Karpas-422 (cell line): ENCODE results near the gene TPO. TPM values are rescaled to one million over a fixed set of nuclear protein-coding genes. Genes with fewer than 3 reads are reported as not detected.

Experiments
- DNase-seq: peaks from one replicate; pipeline ENCODE4 v3.0.0-alpha.2; 2015
- H2AFZ ChIP-seq: fragments of 200-600 bp; sonication (generic); 2 replicates; pipeline ENCODE4 v1.6.1; 2014; ENCODE audit warnings: antibody characterized with exemption, low read length, mixed read lengths
- H3K27ac ChIP-seq: fragments of 200-600 bp; sonication (generic); 2 replicates; pipeline ENCODE4 v1.5.1; 2014; ENCODE audit warnings: mild to moderate bottlenecking, low read length, moderate library complexity
- H3K27me3 ChIP-seq: fragments of 200-600 bp; sonication (generic); 2 replicates; pipeline ENCODE4 v1.6.1; 2014; ENCODE audit warnings: low read length, mixed read lengths
- H3K36me3 ChIP-seq: fragments of 200-600 bp; sonication (generic); 2 replicates; pipeline ENCODE4 v1.6.1; 2014; ENCODE audit warnings: low read length, mixed read lengths; ENCODE audit not compliant: insufficient read depth
- H3K4me1 ChIP-seq: fragments of 200-600 bp; sonication (generic); 2 replicates; pipeline ENCODE4 v1.6.1; 2014; ENCODE audit warnings: mild to moderate bottlenecking, low read length, mixed read lengths
- H3K4me2 ChIP-seq: fragments of 200-600 bp; sonication (generic); 2 replicates; pipeline ENCODE4 v1.6.1; 2014; ENCODE audit warnings: low read length, low read depth, mild to moderate bottlenecking; ENCODE audit not compliant: poor library complexity, severe bottlenecking
- H3K4me3 ChIP-seq: fragments of 200-600 bp; sonication (generic); 2 replicates; pipeline ENCODE4 v1.5.1; 2014; ENCODE audit warnings: mild to moderate bottlenecking, antibody characterized with exemption, low read length, mixed read lengths
- H3K79me2 ChIP-seq: fragments of 200-600 bp; sonication (generic); 2 replicates; pipeline ENCODE4 v1.6.1; 2014; ENCODE audit warnings: mild to moderate bottlenecking, low read length, mixed read lengths
- H3K9ac ChIP-seq: fragments of 200-600 bp; sonication (generic); 2 replicates; pipeline ENCODE4 v1.6.0; 2014; ENCODE audit warnings: low read length
- H3K9me2 ChIP-seq: fragments of 200-600 bp; sonication (generic), shearing (Covaris generic); replicated peaks from 2 replicates; pipeline ENCODE4 v1.6.0; 2014; ENCODE audit warnings: mild to moderate bottlenecking, low read length, moderate library complexity; ENCODE audit not compliant: insufficient read depth
- H3K9me3 ChIP-seq: fragments of 300-700, 200-600 bp; sonication (generic); 2 replicates; pipeline ENCODE4 v1.6.1; 2014; ENCODE audit warnings: low read length, mixed read lengths
- H4K20me1 ChIP-seq: fragments of 200-600 bp; sonication (generic); 2 replicates; pipeline ENCODE4 v1.6.1; 2014; ENCODE audit warnings: mild to moderate bottlenecking, antibody characterized with exemption, low read length, low read depth; ENCODE audit not compliant: insufficient read depth
- total RNA-seq: library from RNA; depleted of rRNA; stranded (reverse); fragments of >200 nt; shearing (Covaris generic); gene quantifications from 2 replicates; pipeline ENCODE4 v1.2.3, GENCODE V29; 2014; ENCODE audit warnings: low replicate concordance

Gene TPO
- total RNA-seq, 1 experiment from 2014 or later = not detected

DNA sequence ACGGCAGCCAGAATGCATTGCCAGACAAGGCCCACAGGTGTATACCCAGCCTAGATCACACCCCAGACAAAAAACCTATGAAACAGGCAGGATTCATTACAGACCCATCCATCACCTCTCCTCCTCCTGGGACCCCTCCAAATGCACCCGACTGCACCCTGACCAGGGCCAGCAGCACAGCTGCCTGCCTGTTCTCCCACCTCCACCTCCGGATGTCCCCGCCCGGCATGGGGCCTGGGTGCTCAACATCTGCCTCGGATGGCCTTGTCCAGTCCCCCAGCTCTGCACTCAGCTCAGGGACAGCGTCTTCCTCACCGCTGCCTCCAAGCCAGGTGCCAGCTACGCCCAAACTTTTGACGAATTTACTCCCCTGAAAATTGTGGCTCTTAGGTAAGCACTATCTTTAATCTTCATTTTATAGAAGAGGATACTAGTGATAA lies 91.1 kb downstream of the TPO start:
- H2AFZ ChIP-seq = no peak overlapping the region
- no peaks in the 10 kb centered on the region for H3K9me2 ChIP-seq
- no peaks in the 10 kb centered on the region for H4K20me1 ChIP-seq
- no peak overlapping the region for H3K4me2 ChIP-seq
- H3K4me3 ChIP-seq = no peak overlapping the region
- no peaks in the 10 kb centered on the region for H3K9me3 ChIP-seq
- no peaks in the 10 kb centered on the region for H3K79me2 ChIP-seq
- H3K27me3 ChIP-seq = no peaks in the 10 kb centered on the region
- H3K27ac ChIP-seq = no peak overlapping the region
- no peaks in the 10 kb centered on the region for H3K4me1 ChIP-seq
- no peaks in the 10 kb centered on the region for H3K36me3 ChIP-seq
- DNase-seq = no peak
- H3K9ac ChIP-seq = no peak overlapping the region

GRCh38 chr2:1505031-1505441 lies 91.8 kb downstream of the TPO start:
- Histone ChIP-seq H3K4me2 (no peak overlapping the region), H3K9me3 (no peaks in the 10 kb centered on the region), H3K36me3 (no peaks in the 10 kb centered on the region), H2AFZ (no peak overlapping the region), H3K27me3 (no peaks in the 10 kb centered on the region), H3K9ac (no peak overlapping the region), H4K20me1 (no peaks in the 10 kb centered on the region), H3K4me3 (no peak overlapping the region), H3K27ac (no peak overlapping the region), H3K79me2 (no peaks in the 10 kb centered on the region), H3K9me2 (no peaks in the 10 kb centered on the region), H3K4me1 (no peaks in the 10 kb centered on the region)
- DNase-seq = no peak

- no peaks in the 10 kb centered on the region for H3K4me1 ChIP-seq
- no peaks in the 10 kb centered on the region for H3K79me2 ChIP-seq
- H3K27me3 ChIP-seq = no peaks in the 10 kb centered on the region
- no peak overlapping the region for H2AFZ ChIP-seq
- no peaks in the 10 kb centered on the region for H3K9me3 ChIP-seq
- no peaks in the 10 kb centered on the region for H4K20me1 ChIP-seq
- no peak overlapping the region for H3K4me3 ChIP-seq
- H3K9me2 ChIP-seq = no peaks in the 10 kb centered on the region
- H3K4me2 ChIP-seq = no peak overlapping the region
- H3K36me3 ChIP-seq = no peaks in the 10 kb centered on the region
- DNase-seq = no peak
- no peak overlapping the region for H3K27ac ChIP-seq
- no peak overlapping the region for H3K9ac ChIP-seq
Observed at GRCh38 chr2:1509271-1510065, 96.2 kb downstream of the TPO start.

- Histone ChIP-seq H3K79me2 (no peaks in the 10 kb centered on the region), H3K4me3 (no peak overlapping the region), H3K9me2 (no peaks in the 10 kb centered on the region), H2AFZ (no peak overlapping the region), H3K27ac (no peak overlapping the region), H3K9me3 (no peaks in the 10 kb centered on the region), H3K4me2 (no peak overlapping the region), H3K36me3 (no peaks in the 10 kb centered on the region), H3K4me1 (no peaks in the 10 kb centered on the region), H4K20me1 (no peaks in the 10 kb centered on the region), H3K9ac (no peak overlapping the region), H3K27me3 (no peaks in the 10 kb centered on the region)
- DNase-seq = no peak
Observed at GRCh38 chr2:1510176-1510575, 96.9 kb downstream of the TPO start.

- H4K20me1 ChIP-seq = no peaks in the 10 kb centered on the region
- no peaks in the 10 kb centered on the region for H3K36me3 ChIP-seq
- no peak overlapping the region for H3K9ac ChIP-seq
- DNase-seq = no peak
- H3K4me1 ChIP-seq = no peaks in the 10 kb centered on the region
- H3K79me2 ChIP-seq = no peaks in the 10 kb centered on the region
- no peak overlapping the region for H3K4me3 ChIP-seq
- H3K9me2 ChIP-seq = no peaks in the 10 kb centered on the region
- no peak overlapping the region for H3K4me2 ChIP-seq
- no peak overlapping the region for H2AFZ ChIP-seq
- H3K27ac ChIP-seq = no peak overlapping the region
- H3K27me3 ChIP-seq = no peaks in the 10 kb centered on the region
- H3K9me3 ChIP-seq = no peaks in the 10 kb centered on the region
Observed at GRCh38 chr2:1511455-1511854, 98.2 kb downstream of the TPO start.

DNA sequence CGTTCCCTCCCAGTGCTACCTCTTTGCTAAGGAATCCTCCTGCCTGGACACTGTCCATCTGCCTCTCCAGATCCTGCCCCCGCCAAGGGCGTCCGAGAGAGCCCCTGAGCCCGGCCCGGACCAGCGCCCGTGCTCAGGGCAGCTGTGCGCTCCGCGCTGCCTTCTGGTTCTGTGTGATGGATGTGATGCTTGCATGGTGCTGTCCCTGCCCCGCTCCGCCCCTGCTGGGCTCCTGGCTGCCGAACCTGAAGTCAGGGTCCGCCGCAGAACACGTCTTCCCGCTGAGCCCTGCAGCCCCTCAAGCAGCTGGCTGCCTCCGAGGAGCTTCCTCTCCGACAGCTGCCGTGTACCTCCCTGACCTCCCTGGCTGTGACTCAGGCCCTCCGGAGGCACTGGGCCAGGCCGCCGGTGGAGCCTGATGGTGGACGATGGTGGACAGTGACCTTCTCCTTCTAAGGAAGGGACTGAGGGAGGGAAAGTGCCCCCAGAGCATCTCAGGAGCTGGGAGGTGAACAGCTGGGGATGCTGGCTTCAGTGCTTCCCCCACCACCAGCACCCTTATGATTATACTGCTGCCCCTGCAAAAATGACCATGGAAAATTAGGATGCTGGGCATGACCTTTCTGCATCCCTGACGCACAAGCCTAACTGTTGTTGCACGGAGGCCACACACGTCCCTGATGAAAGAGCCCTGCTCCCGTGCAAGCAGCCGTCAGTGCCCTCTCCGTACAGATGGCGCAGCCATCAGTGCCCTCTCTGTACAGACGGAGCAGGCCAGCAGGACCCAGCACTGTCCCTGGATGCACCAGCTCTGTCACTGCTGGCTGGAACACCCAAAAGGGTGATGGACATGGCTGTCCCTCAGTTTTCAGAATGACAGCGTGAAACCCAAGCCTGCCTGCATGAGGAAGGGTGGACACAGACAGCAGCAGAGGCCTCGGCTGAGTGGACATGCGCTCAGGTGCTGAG lies 99.3 kb downstream of the TPO start:
- H3K4me1 ChIP-seq = no peaks in the 10 kb centered on the region
- no peaks in the 10 kb centered on the region for H3K79me2 ChIP-seq
- no peaks in the 10 kb centered on the region for H3K36me3 ChIP-seq
- H2AFZ ChIP-seq = no peak overlapping the region
- H3K9me2 ChIP-seq = no peaks in the 10 kb centered on the region
- no peak overlapping the region for H3K4me3 ChIP-seq
- no peaks in the 10 kb centered on the region for H3K9me3 ChIP-seq
- H3K27ac ChIP-seq = no peak overlapping the region
- H3K27me3 ChIP-seq = no peaks in the 10 kb centered on the region
- H3K4me2 ChIP-seq = no peak overlapping the region
- DNase-seq = no peak
- H4K20me1 ChIP-seq = no peaks in the 10 kb centered on the region
- H3K9ac ChIP-seq = no peak overlapping the region

- Histone ChIP-seq H3K4me3 (no peak overlapping the region), H2AFZ (no peak overlapping the region), H3K27me3 (no peaks in the 10 kb centered on the region), H4K20me1 (no peaks in the 10 kb centered on the region), H3K4me2 (no peak overlapping the region), H3K9ac (no peak overlapping the region), H3K79me2 (no peaks in the 10 kb centered on the region), H3K27ac (no peak overlapping the region), H3K36me3 (no peaks in the 10 kb centered on the region), H3K9me2 (no peaks in the 10 kb centered on the region), H3K4me1 (no peaks in the 10 kb centered on the region), H3K9me3 (no peaks in the 10 kb centered on the region)
- no peak for DNase-seq
Observed at GRCh38 chr2:1514391-1515072, 101.3 kb downstream of the TPO start.

GRCh38 chr2:1515073-1515430 lies 101.8 kb downstream of the TPO start:
- Histone ChIP-seq H3K4me2 (no peak overlapping the region), H3K27ac (no peak overlapping the region), H4K20me1 (no peaks in the 10 kb centered on the region), H3K9me2 (no peaks in the 10 kb centered on the region), H3K9me3 (no peaks in the 10 kb centered on the region), H3K4me3 (no peak overlapping the region), H2AFZ (no peak overlapping the region), H3K27me3 (no peaks in the 10 kb centered on the region), H3K79me2 (no peaks in the 10 kb centered on the region), H3K9ac (no peak overlapping the region), H3K4me1 (no peaks in the 10 kb centered on the region), H3K36me3 (no peaks in the 10 kb centered on the region)
- DNase-seq = no peak
